ENCODE data around the gene WFDC1. TPM values are rescaled to one million over a fixed set of nuclear protein-coding genes. Genes with fewer than 3 reads are reported as not detected.

The WFDC1 gene
- total RNA-seq, 1 donor from 2014 or later: 0.24 TPM

- peaks cover 33% of the 10 kb centered on the region for H3K27me3 Mint-ChIP-seq (ENCODE audit: unreplicated experiment)
- H3K27ac Mint-ChIP-seq (ENCODE audit: unreplicated experiment): no peak overlapping the region
- H3K36me3 Mint-ChIP-seq (ENCODE audit: unreplicated experiment): no peaks in the 10 kb centered on the region
- no peaks in the 10 kb centered on the region for H3K4me1 Mint-ChIP-seq (ENCODE audit: unreplicated experiment)
- no peak for DNase-seq (ENCODE audit: extremely low spot score, unreplicated experiment)
- H3K9me3 Mint-ChIP-seq (ENCODE audit: unreplicated experiment): peaks cover 4% of the 10 kb centered on the region
- no peak for TF ChIP-seq CTCF (IDR thresholded peaks at IDR 0.05)
- H3K4me3 Mint-ChIP-seq (ENCODE audit: unreplicated experiment): no peak overlapping the region
Observed at GRCh38 chr16:84320511-84320910, 25.8 kb downstream of the WFDC1 start.

- Mint-ChIP-seq H3K4me3 (ENCODE audit: unreplicated experiment) (no peak overlapping the region), H3K9me3 (ENCODE audit: unreplicated experiment) (peaks cover 4% of the 10 kb centered on the region), H3K36me3 (ENCODE audit: unreplicated experiment) (no peaks in the 10 kb centered on the region), H3K27me3 (ENCODE audit: unreplicated experiment) (peaks cover 33% of the 10 kb centered on the region), H3K27ac (ENCODE audit: unreplicated experiment) (no peak overlapping the region), H3K4me1 (ENCODE audit: unreplicated experiment) (no peaks in the 10 kb centered on the region)
- DNase-seq (ENCODE audit: extremely low spot score, unreplicated experiment): no peak
- TF ChIP-seq CTCF (IDR thresholded peaks at IDR 0.05): no peak
Observed at GRCh38 chr16:84321932-84322331, 27.3 kb downstream of the WFDC1 start.

GRCh38 chr16:84322749-84323148, 28.1 kb downstream of the WFDC1 start:
- no peak overlapping the region for H3K4me3 Mint-ChIP-seq (ENCODE audit: unreplicated experiment)
- DNase-seq (ENCODE audit: extremely low spot score, unreplicated experiment): no peak
- H3K36me3 Mint-ChIP-seq (ENCODE audit: unreplicated experiment): no peaks in the 10 kb centered on the region
- no peak overlapping the region for H3K27ac Mint-ChIP-seq (ENCODE audit: unreplicated experiment)
- H3K27me3 Mint-ChIP-seq (ENCODE audit: unreplicated experiment): peaks cover 34% of the 10 kb centered on the region
- H3K9me3 Mint-ChIP-seq (ENCODE audit: unreplicated experiment): peaks cover under 1% of the 10 kb centered on the region
- H3K4me1 Mint-ChIP-seq (ENCODE audit: unreplicated experiment): no peaks in the 10 kb centered on the region
- TF ChIP-seq CTCF (IDR thresholded peaks at IDR 0.05): no peak

GRCh38 chr16:84323606-84324005, 28.9 kb downstream of the WFDC1 start:
- Mint-ChIP-seq H3K4me3 (ENCODE audit: unreplicated experiment) (no peak overlapping the region), H3K36me3 (ENCODE audit: unreplicated experiment) (no peaks in the 10 kb centered on the region), H3K9me3 (ENCODE audit: unreplicated experiment) (no peaks in the 10 kb centered on the region), H3K27ac (ENCODE audit: unreplicated experiment) (no peak overlapping the region), H3K4me1 (ENCODE audit: unreplicated experiment) (no peaks in the 10 kb centered on the region), H3K27me3 (ENCODE audit: unreplicated experiment) (peaks cover 36% of the 10 kb centered on the region)
- no peak for TF ChIP-seq CTCF (IDR thresholded peaks at IDR 0.05)
- DNase-seq (ENCODE audit: extremely low spot score, unreplicated experiment): no peak

GRCh38 chr16:84324434-84325262, 30.0 kb downstream of the WFDC1 start:
- DNase-seq (ENCODE audit: extremely low spot score, unreplicated experiment): no peak
- Mint-ChIP-seq H3K4me3 (ENCODE audit: unreplicated experiment) (no peak overlapping the region), H3K9me3 (ENCODE audit: unreplicated experiment) (no peaks in the 10 kb centered on the region), H3K27ac (ENCODE audit: unreplicated experiment) (no peak overlapping the region), H3K36me3 (ENCODE audit: unreplicated experiment) (no peaks in the 10 kb centered on the region), H3K4me1 (ENCODE audit: unreplicated experiment) (no peaks in the 10 kb centered on the region), H3K27me3 (ENCODE audit: unreplicated experiment) (peaks cover 40% of the 10 kb centered on the region)
- no peak for TF ChIP-seq CTCF (IDR thresholded peaks at IDR 0.05)
